Breast epithelium (tissue), 4 donors: ENCODE measurements around the gene ORC4. TPM values are rescaled to one million over a fixed set of nuclear protein-coding genes. Genes with fewer than 3 reads are reported as not detected.

Experiments used
- DNase-seq, 2 donors: peaks; one replicate each; pipeline ENCODE4 v3.0.0-alpha.2; 2019; ENCODE audit warnings: low spot score in 2 of 2
- H3K27ac ChIP-seq, 2 donors: fragments of 200-600 bp; sonication (generic) in 1 of 2; one replicate each; pipeline ENCODE4 v1.5.1; 2016 to 2019; ENCODE audit warnings: mild to moderate bottlenecking in 1 of 2
- H3K27me3 ChIP-seq, 2 donors: fragments of 200-600 bp; sonication (generic) in 1 of 2; one replicate each; pipeline versions ENCODE4 v1.5.1 to v1.6.0; 2017 to 2019; ENCODE audit warnings: control low read depth in 1 of 2, mild to moderate bottlenecking in 1 of 2
- H3K36me3 ChIP-seq: fragments of 200-600 bp; one replicate; pipeline ENCODE4 v1.5.1; 2019
- H3K4me1 ChIP-seq, 2 donors: fragments of 200-600 bp; sonication (generic); one replicate each; pipeline ENCODE4 v1.5.1; 2016 to 2019; ENCODE audit warnings: control low read depth in 1 of 2
- H3K4me3 ChIP-seq, 3 donors: fragments of 200-600 bp; sonication (generic); 1 replicate in 2 of 3; 2 replicates in 1 of 3; pipeline ENCODE4 v1.5.1; 2016 to 2019; ENCODE audit warnings: mild to moderate bottlenecking in 3 of 3, moderate library complexity in 2 of 3
- H3K9me3 ChIP-seq, 2 donors: fragments of 200-600 bp; sonication (generic) in 1 of 2; one replicate each; pipeline ENCODE4 v1.5.1; 2016 to 2019; ENCODE audit warnings: control low read depth in 1 of 2
- CTCF ChIP-seq, 3 donors: fragments of 450-650 bp; IDR thresholded peaks; one replicate each; pipeline ENCODE4 v1.5.1; 2016 to 2017; ENCODE audit warnings: antibody characterized with exemption in 3 of 3, mild to moderate bottlenecking in 3 of 3, moderate library complexity in 3 of 3
- POLR2A ChIP-seq: fragments of 450-650 bp; IDR thresholded peaks from one replicate; pipeline ENCODE4 v1.6.1; 2016; ENCODE audit warnings: antibody characterized with exemption, mild to moderate bottlenecking, moderate library complexity
- POLR2AphosphoS5 ChIP-seq, 3 donors: sonication (generic); formaldehyde crosslinking; IDR thresholded peaks; one replicate each; pipeline ENCODE4 v1.6.1; 2017; ENCODE audit warnings: antibody characterized with exemption in 3 of 3
- intact Hi-C: fragments of 100-400 bp; cut with DNase I; formaldehyde crosslinking; loops from one replicate; pipeline ENCODE4 v1.15.1; 2023; ENCODE audit warnings: low total_unique reads
- total RNA-seq, 3 donors: library from RNA; depleted of rRNA; stranded (reverse); fragments of >200 nt; gene quantifications; one replicate each; pipeline ENCODE4 v1.1.0, GENCODE V29; 2016

ORC4 gene
- total RNA-seq, 3 donors from 2014 or later: 36.5 to 87.5 (median 42.9) TPM

- Histone ChIP-seq H3K4me1 (no peaks in the 10 kb centered on the region), H3K27ac (no peak overlapping the region), H3K4me3 (no peak overlapping the region), H3K36me3 (peaks cover 4% of the 10 kb centered on the region), H3K27me3 (no peaks in the 10 kb centered on the region), H3K9me3 (no peaks in the 10 kb centered on the region)
- DNase-seq: no peak
- TF ChIP-seq CTCF (IDR thresholded peaks at IDR 0.05) (no peak), POLR2AphosphoS5 (IDR thresholded peaks at IDR 0.05) (no peak), POLR2A (no peak)
- intact Hi-C loops: no loop called here
Observed at GRCh38 chr2:147925886-147926285, 94.7 kb downstream of the ORC4 start.

GRCh38 chr2:147924647-147925046 lies 95.9 kb downstream of the ORC4 start:
- intact Hi-C loops: no loop called here
- Histone ChIP-seq H3K27me3 (no peaks in the 10 kb centered on the region), H3K9me3 (no peaks in the 10 kb centered on the region), H3K4me3 (no peak overlapping the region), H3K4me1 (no peaks in the 10 kb centered on the region), H3K36me3 (peaks cover 4% of the 10 kb centered on the region), H3K27ac (no peak overlapping the region)
- TF ChIP-seq POLR2A: no peak
- TF ChIP-seq POLR2AphosphoS5 (IDR thresholded peaks at IDR 0.05): no peak
- TF ChIP-seq CTCF (IDR thresholded peaks at IDR 0.05): no peak
- no peak for DNase-seq

GRCh38 chr2:147923846-147924245 lies 96.7 kb downstream of the ORC4 start:
- DNase-seq: no peak
- TF ChIP-seq POLR2A (no peak), CTCF (IDR thresholded peaks at IDR 0.05) (no peak), POLR2AphosphoS5 (IDR thresholded peaks at IDR 0.05) (no peak)
- no peaks in the 10 kb centered on the region for H3K4me1 ChIP-seq
- no peaks in the 10 kb centered on the region for H3K9me3 ChIP-seq
- no peak overlapping the region for H3K27ac ChIP-seq
- H3K27me3 ChIP-seq: no peaks in the 10 kb centered on the region
- no peak overlapping the region for H3K4me3 ChIP-seq
- H3K36me3 ChIP-seq: peaks cover 4% of the 10 kb centered on the region
- intact Hi-C loops: no loop called here

GRCh38 chr2:147917161-147917560 lies 103.4 kb downstream of the ORC4 start:
- TF ChIP-seq POLR2A (no peak), CTCF (IDR thresholded peaks at IDR 0.05) (no peak), POLR2AphosphoS5 (IDR thresholded peaks at IDR 0.05) (no peak)
- no peaks in the 10 kb centered on the region for H3K9me3 ChIP-seq
- H3K4me3 ChIP-seq: no peak overlapping the region
- no peak overlapping the region for H3K27ac ChIP-seq
- no peak for DNase-seq
- no peaks in the 10 kb centered on the region for H3K4me1 ChIP-seq
- peaks cover 4% of the 10 kb centered on the region for H3K36me3 ChIP-seq
- intact Hi-C loops: no loop called here
- no peaks in the 10 kb centered on the region for H3K27me3 ChIP-seq

- intact Hi-C loops: no loop called here
- TF ChIP-seq CTCF (IDR thresholded peaks at IDR 0.05): no peak
- no peak for TF ChIP-seq POLR2AphosphoS5 (IDR thresholded peaks at IDR 0.05)
- TF ChIP-seq POLR2A: no peak
- Histone ChIP-seq H3K27ac (no peak overlapping the region), H3K36me3 (peaks cover 2% of the 10 kb centered on the region), H3K4me1 (no peaks in the 10 kb centered on the region), H3K9me3 (no peaks in the 10 kb centered on the region), H3K27me3 (no peaks in the 10 kb centered on the region), H3K4me3 (no peak overlapping the region)
- no peak for DNase-seq
Observed at GRCh38 chr2:147916723-147917122, 103.8 kb downstream of the ORC4 start.
